ENCODE measurements around the gene GTPBP1. TPM values are rescaled to one million over a fixed set of nuclear protein-coding genes. Genes with fewer than 3 reads are reported as not detected.

GTPBP1 gene
- total and polyA plus RNA-seq, 2 of the 4 experiments (the other 2 are of a cell fraction), result 12.4 to 29.5 TPM

DNA sequence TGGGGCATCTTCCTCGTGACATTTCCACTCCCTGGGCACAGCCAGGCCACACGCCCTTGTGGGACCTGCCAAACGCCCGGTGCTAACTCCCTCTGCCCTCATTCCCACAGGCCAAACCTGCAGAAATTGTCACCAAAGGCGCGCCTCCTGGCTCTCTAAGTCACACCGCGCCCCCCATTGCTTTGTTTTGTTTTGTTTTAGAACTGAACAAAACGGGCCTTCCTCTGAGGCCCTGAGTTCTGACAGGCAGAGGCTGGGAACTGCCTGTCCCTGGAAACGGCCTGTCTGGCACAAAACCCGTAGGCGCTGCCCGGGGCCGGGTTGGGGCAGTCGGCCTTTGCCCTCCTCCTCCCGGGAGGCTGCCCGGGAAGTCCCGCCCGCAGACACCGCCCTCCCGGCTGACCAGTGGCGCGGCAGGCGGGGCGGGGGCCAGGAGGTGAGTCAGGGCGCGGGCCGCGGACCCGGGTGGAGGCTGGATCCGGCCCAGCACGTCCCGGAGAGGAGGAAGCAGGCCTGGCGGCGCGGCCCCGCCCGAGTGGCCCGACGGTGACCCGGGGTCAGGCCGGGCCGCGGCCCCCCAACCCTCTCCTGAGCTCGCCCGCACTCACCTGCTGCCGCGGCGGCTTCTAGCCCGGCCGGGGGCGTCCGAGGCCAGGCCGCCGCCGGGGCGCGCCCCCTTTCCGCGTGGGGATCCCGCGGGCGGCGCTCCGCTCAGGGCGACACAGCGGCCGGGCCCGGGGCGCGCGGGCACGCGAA lies 49.6 kb downstream of the GTPBP1 start:
- Histone ChIP-seq H3K27me3 (ENCODE audit: control insufficient read depth, insufficient read depth, low read length) (no peaks in the 10 kb centered on the region), H3K4me1 (ENCODE audit: control insufficient read depth, insufficient read depth, low read length) (peaks cover 9% of the 10 kb centered on the region), H3K4me3 (ENCODE audit: insufficient read depth, low read depth, low read length) (peak overlapping the region; percentile 52), H2AFZ (replicated peaks; ENCODE audit: low read length, poor library complexity) (peak overlapping the region; percentile 98), H4K5ac (ENCODE audit: low read depth, low read length) (peak overlapping the region; percentile 87), H2BK15ac (ENCODE audit: low read depth, low read length) (no peak overlapping the region; the same call in 1 of the 3 replicates), H3K23ac (ENCODE audit: low read depth, low read length) (peak overlapping the region; percentile 70), H2BK120ac (ENCODE audit: low read depth, low read length) (peak overlapping the region; percentile 42; the same call in 1 of the 2 replicates), H2BK5ac (ENCODE audit: low read depth, low read length, poor library complexity, severe bottlenecking) (peak overlapping the region; percentile 85), H3K9ac (ENCODE audit: low read depth, low read length) (peak overlapping the region; percentile 85), H4K20me1 (ENCODE audit: insufficient read depth, low read length) (peaks cover 4% of the 10 kb centered on the region; the same call in 1 of the 2 replicates), H3K4me2 (ENCODE audit: low read depth, low read length) (peak overlapping the region; percentile 95), H3K9me1 (ENCODE audit: insufficient read depth, low read length) (peaks cover 14% of the 10 kb centered on the region), H3K36me3 (ENCODE audit: control insufficient read depth, insufficient read depth, low read length) (peaks cover 21% of the 10 kb centered on the region), H2AK5ac (ENCODE audit: low read depth, low read length) (peak overlapping the region; percentile 92), H3K18ac (ENCODE audit: low read depth, low read length) (peak overlapping the region; percentile 22), H3K9me3 (ENCODE audit: control insufficient read depth, insufficient read depth, low read length) (no peaks in the 10 kb centered on the region), H4K91ac (ENCODE audit: insufficient read depth, low read depth, low read length) (peak overlapping the region; percentile 97), H3K4ac (ENCODE audit: low read depth, low read length) (peak overlapping the region; percentile 93), H2AK9ac (replicated peaks; ENCODE audit: low read depth, low read length, poor library complexity) (peak overlapping the region; percentile 98), H3K27ac (ENCODE audit: insufficient read depth, low read length) (peak overlapping the region; percentile 94), H2BK20ac (ENCODE audit: low read depth, low read length) (no peak overlapping the region), H3K14ac (replicated peaks; ENCODE audit: low read depth, low read length) (peak overlapping the region; percentile 87), H4K8ac (ENCODE audit: low read depth in 2 of 2, low read length in 2 of 2) (peak overlapping the region; percentile 95 to 98), H3K56ac (ENCODE audit: extremely low read depth, insufficient read depth, low read length) (peak overlapping the region; percentile 69; the same call in 1 of the 2 replicates), H3K79me1 (ENCODE audit: low read depth in 1 of 2, low read length in 2 of 2) (peaks cover 17 to 59% of the 10 kb centered on the region in 2 experiments)
- ChIA-PET POLR2A (ENCODE audit: unreplicated experiment) (interaction anchor here (0.7 kb wide), 1 partner anchor 42 kb away, joined by 3 read pairs; no protein-coding TSS in a partner anchor), CTCF (interaction anchor here (1.2 kb wide), 1 partner anchor 11 kb away, joined by 4 read pairs; no protein-coding TSS in a partner anchor)
- DNase-seq, result peak; percentile 48
- BruUV-seq (replicated peaks), result no TSS peak
- intact Hi-C loops (cut with micrococcal nuclease) (no loop called here), in situ Hi-C loops (cut with MboI; ENCODE audit: low sequenced_read_pairs) (no loop called here), dilution Hi-C loops (cut with HindIII; ENCODE audit: low sequenced_read_pairs, unreplicated experiment) (no loop called here)
- peak; percentile 79 for ATAC-seq (ENCODE audit: low read depth)
- WGBS, 2 experiments (ENCODE audit: extremely low coverage in 2 of 2, insufficient read length in 1 of 2), result 0% methylated on average over 37 of the region's 74 CpGs; no CpG with 5 or more reads in 1 of the 2 experiments
- TF ChIP-seq CEBPB (IDR thresholded peaks at IDR 0.05; ENCODE audit: low read depth, low read length) (no peak), NFE2L2 (IDR thresholded peaks at IDR 0.05; ENCODE audit: low read depth, low read length) (no peak), RAD21 (IDR thresholded peaks at IDR 0.05; ENCODE audit: low read length) (no peak), MXI1 (IDR thresholded peaks at IDR 0.05; ENCODE audit: borderline replicate concordance, low read depth, low read length) (0 out of 2 replicates have a peak, but pooled peaks have one; percentile 33), FOS (IDR thresholded peaks at IDR 0.05; ENCODE audit: low read depth, low read length) (0 out of 2 replicates have a peak, but pooled peaks have one; percentile 23), RCOR1 (IDR thresholded peaks at IDR 0.05; ENCODE audit: insufficient replicate concordance, low read length) (no peak), SMC3 (IDR thresholded peaks at IDR 0.05; ENCODE audit: low read depth, low read length) (no peak), MAFK (IDR thresholded peaks at IDR 0.05; ENCODE audit: low read depth, low read length) (no peak), MAZ (IDR thresholded peaks at IDR 0.05; ENCODE audit: borderline replicate concordance, low read depth, low read length) (peak; percentile 79; the same call in 1 of the 2 replicates), RFX5 (IDR thresholded peaks at IDR 0.05; ENCODE audit: low read depth, low read length) (no peak), POLR2A (IDR thresholded peaks at IDR 0.05; ENCODE audit: low read depth, low read length) (no peak), BHLHE40 (IDR thresholded peaks at IDR 0.05; ENCODE audit: low read depth, low read length) (no peak; the same call in 1 of the 2 replicates), CHD1 (IDR thresholded peaks at IDR 0.05; ENCODE audit: low read depth, low read length) (no peak)
- TF ChIP-seq, protein P1, sequence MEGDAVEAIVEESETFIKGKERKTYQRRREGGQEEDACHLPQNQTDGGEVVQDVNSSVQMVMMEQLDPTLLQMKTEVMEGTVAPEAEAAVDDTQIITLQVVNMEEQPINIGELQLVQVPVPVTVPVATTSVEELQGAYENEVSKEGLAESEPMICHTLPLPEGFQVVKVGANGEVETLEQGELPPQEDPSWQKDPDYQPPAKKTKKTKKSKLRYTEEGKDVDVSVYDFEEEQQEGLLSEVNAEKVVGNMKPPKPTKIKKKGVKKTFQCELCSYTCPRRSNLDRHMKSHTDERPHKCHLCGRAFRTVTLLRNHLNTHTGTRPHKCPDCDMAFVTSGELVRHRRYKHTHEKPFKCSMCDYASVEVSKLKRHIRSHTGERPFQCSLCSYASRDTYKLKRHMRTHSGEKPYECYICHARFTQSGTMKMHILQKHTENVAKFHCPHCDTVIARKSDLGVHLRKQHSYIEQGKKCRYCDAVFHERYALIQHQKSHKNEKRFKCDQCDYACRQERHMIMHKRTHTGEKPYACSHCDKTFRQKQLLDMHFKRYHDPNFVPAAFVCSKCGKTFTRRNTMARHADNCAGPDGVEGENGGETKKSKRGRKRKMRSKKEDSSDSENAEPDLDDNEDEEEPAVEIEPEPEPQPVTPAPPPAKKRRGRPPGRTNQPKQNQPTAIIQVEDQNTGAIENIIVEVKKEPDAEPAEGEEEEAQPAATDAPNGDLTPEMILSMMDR (conservative IDR thresholded peaks at IDR 0.05; ENCODE audit: low read depth, low read length), result 0 out of 2 replicates have a peak, but pooled peaks have one; percentile 3
- TF ChIP-seq, protein P2, sequence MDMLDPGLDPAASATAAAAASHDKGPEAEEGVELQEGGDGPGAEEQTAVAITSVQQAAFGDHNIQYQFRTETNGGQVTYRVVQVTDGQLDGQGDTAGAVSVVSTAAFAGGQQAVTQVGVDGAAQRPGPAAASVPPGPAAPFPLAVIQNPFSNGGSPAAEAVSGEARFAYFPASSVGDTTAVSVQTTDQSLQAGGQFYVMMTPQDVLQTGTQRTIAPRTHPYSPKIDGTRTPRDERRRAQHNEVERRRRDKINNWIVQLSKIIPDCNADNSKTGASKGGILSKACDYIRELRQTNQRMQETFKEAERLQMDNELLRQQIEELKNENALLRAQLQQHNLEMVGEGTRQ (IDR thresholded peaks at IDR 0.05; ENCODE audit: low read depth, low read length), result no peak

Data from IMR-90 (cell line).